SH-SY5Y (cell line): ENCODE measurements around the gene IFI35.

Source experiments
- GATA2 ChIP-seq: IDR thresholded peaks from 2 replicates; pipeline ENCODE4 v1.6.1; 2011; ENCODE audit warnings: mild to moderate bottlenecking, low read depth, low read length
- GATA3 ChIP-seq: IDR thresholded peaks from 2 replicates; pipeline ENCODE4 v1.6.1; 2011; ENCODE audit warnings: low read depth, mild to moderate bottlenecking, low read length, moderate library complexity

GRCh38 chr17:43018932-43019331, 12.3 kb downstream of the IFI35 start:
- TF ChIP-seq GATA3 = no peak
- TF ChIP-seq GATA2 = no peak
